GM20431 (cell line): ENCODE data around the gene SMARCC1.

Experiments used
- in situ Hi-C: fragments of 300-500 bp; cut with MseI, MboI; formaldehyde crosslinking; loops from one replicate; pipeline ENCODE4 v1.15.0; 2020; ENCODE audit warnings: low sequenced_read_pairs; ENCODE audit not compliant: unreplicated experiment

The SMARCC1 gene

GRCh38 chr3:47781685-47782445, at the start of gene SMARCC1:
SMARCC1 (minus strand) TSS chr3:47781893; CDS start chr3:47781797, 96 bp downstream.
- in situ Hi-C loops, result no loop called here

GRCh38 chr3:47829482-47829881, 47.8 kb upstream of the SMARCC1 start:
- in situ Hi-C loops, result loop anchor here (25.0 kb wide), 1 partner anchor 333 kb away; no protein-coding TSS in a partner anchor

- in situ Hi-C loops, result loop anchor here (25.0 kb wide), 1 partner anchor 337 kb away; no protein-coding TSS in a partner anchor
These were observed 43.9 kb upstream of the SMARCC1 start for GRCh38 chr3:47825590-47825989.

DNA sequence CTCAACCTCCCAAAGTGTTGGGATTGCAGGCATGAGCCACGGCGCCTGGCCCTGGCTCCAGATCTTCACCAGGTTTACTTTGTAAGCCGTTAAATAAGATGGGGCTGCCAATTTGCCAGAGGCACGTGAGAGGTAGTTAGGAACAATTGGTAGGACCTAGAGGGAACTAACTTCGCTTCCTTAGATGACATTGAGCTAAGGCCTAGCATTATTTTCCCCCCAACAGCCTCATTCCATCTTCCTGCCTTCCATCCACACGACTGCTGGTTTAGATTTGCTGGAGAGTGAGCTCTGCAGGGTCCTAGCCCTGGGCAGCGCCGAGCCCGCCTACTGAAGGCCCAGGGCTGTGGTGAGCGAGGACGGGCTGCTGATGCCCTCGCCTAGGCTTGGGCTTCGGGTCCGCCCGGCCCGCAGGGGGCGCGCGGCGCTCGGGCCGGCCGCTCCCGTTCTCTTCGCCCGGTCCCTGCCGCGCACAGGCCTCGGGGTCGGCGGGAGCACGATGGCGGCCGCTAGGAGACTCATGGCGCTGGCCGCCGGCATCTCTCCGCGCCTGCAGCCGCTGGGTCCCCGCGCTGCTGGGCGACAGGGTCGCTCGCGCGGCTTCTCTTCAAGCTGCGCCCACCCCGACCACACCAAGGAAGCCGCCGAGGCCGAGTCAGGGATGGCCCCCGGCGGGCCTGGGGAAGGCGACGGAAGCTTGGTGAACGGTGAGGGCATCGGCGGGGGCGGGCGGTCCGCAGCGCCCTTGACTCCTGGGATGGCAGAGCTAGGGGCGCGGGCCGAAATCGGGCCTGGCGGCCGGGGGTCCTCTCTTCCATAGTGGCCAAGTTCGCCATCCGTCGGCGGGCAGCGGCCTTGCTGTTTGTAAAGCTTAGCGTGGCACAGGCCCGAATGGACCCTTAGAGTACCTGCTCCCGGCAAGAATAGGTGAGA, 43.1 kb upstream of the SMARCC1 start:
- in situ Hi-C loops, result loop anchor here (25.0 kb wide), 1 partner anchor 337 kb away; no protein-coding TSS in a partner anchor

DNA sequence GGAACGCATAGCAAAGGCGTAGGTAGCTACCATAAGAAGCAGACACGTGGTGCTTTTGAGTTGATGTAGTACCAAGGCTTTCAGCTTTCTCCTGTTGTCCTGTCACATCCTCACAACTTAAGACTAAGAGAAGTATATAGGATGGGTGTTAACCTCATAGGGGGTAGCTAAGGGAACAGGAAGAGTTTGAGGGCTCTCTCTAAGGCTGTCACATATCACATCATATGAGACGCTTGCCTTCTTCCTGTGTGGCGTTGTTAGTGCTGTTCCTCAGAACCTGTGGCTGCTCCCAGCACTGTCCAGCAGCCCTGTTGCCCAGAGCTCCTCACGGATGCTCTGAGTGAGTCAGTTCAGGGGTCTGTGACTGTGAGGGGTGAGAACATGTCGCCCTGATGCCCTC, 35.9 kb upstream of the SMARCC1 start:
- in situ Hi-C loops, result no loop called here

DNA sequence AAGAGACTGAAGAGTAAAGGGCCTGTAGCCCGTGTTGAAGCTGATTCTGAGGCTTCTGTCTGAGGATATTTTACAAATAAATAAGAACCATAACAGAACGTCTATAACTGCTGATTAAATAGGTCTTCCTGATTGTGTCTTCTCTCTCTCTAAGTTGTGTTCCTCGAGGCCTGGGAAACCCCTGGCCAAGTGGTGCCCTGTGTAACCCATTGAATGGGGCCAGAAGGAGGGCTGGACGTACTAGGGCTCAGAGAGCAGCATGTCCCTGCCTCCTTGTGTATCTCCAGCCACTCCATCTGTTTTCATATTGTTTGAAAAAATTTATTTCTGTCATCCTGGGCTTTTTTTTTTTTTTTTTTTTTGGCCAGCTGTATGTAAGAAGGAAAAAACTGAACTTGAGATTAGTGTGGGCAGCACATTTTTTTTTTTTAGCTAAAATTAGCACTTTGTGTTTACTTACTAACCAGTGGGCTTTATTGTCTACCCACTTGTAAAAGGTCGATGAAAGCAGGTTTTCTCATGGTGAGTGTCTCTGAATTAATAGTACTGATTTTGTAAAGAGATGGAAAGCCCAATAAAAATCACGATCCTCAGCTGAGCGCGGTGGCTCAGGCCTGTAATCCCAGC, 32.0 kb upstream of the SMARCC1 start:
- in situ Hi-C loops, result no loop called here

DNA sequence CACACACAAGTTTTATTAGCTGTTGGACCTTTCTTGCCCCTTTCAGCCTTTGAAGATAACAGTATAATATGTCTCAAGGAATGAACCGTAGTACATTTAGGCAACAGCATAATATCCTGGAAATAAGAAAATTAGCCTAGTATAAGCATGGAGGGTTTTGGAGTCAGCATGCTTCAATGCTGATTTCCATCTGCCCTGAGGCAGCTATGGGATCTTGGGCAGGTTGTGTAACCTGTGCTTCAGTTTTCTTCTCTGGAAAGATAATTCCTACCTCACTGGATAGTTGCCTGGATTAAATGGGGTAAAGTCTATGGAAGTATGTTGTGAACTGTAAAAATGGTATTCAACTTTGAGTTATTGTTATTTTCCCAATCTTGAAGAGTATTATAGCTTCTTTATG, 22.9 kb upstream of the SMARCC1 start:
- in situ Hi-C loops, result no loop called here

DNA sequence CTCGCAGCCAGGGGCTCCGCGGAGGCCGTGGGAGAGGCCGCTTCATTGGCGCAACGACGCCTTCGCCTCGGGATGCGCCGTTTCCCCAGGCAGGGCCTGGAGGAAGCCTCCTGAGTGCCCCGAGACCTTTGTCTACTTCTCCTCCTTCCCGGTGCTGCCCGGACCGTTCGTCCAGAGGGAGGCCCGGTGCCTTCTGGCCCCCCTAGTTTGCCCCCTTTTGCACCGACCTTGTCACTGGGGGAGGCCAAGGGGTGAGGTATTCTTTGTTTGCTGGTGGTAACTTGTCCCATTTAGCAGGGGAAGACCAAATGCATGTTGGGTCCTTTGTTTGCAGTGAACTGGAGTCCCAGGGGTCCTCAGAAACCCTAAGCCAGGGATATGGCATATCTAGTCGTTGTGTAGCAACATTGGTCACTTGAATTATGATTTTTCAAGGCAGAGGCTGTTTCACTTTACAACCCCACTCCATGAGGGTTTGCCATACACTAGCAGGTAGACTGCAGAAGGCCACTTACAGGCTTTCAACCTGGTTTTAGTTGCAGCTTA, 21.9 kb upstream of the SMARCC1 start:
- in situ Hi-C loops, result no loop called here

DNA sequence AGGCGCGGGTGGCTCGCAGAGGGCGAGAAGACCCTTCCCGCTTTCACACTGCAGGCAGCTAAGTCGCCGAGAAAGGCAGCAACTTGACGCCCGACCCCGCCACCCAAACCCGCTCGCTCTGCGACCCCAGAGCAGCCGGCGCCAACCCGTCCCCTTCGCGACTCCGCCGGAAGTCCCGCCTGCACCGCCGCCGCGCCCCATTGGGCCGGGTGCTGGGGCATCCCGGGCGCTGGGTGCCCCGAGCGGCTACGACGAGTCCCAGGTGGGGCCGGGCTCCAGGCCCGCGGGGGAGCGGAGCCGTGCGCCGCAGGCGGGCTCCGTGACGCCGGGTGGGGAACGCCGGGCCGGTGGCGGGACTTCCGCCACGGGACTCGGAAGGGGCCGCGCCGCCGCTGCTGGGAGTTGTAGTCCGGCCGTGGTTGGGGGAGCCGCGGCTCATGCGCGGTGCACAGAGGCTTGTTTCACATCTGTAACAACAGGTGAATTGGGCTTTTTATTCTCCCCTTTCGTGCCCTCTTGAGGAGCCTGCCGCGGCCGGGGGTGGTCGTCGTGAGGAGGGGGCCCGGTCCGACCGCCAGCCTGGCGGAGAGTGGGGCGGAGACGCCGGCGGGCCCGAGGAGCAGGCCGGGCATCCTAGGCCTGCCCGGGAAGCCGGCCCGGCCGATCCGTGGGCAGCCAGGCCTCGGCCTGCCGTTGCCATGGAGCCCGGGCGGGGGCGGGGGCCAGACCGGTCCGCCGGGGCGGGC, 21.2 kb upstream of the SMARCC1 start, which contains the start of gene DHX30:
TSS of gene DHX30 (plus strand) at position 405 of the 746 bp plus-strand sequence. CDS start 7,546 bp downstream, outside the sequence.
- in situ Hi-C loops, result no loop called here

GRCh38 chr3:47799733-47800132, 18.0 kb upstream of the SMARCC1 start:
- in situ Hi-C loops, result loop anchor here (10.0 kb wide), 1 partner anchor 275 kb away; no protein-coding TSS in a partner anchor

- in situ Hi-C loops, result loop anchor here (10.0 kb wide), 1 partner anchor 270 kb away; no protein-coding TSS in a partner anchor
These were observed 12.9 kb upstream of the SMARCC1 start for GRCh38 chr3:47794544-47794943.

DNA sequence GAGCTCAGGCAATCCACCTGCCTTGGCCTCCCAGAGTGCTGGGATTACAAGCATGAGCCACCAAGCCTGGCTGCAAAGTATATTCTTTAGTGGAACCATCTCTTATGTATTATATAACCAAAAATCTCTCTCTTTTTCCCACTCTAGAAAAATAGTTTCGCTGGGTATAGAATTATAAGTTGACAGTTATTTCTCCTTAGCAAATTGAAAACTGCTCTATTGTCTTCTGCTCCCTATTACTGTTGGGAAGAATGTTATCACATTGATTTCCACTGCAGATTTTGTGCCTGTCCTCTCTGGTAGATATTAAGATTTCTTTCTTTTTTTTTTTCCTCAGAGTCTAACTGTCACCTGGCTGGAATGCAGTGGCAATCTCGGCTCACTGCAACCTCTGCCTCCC, 11.0 kb upstream of the SMARCC1 start:
- in situ Hi-C loops, result loop anchor here (10.0 kb wide), 1 partner anchor 268 kb away; no protein-coding TSS in a partner anchor

GRCh38 chr3:47791193-47791855, 9.6 kb upstream of the SMARCC1 start:
- in situ Hi-C loops, result loop anchor here (10.0 kb wide), 1 partner anchor 267 kb away; no protein-coding TSS in a partner anchor

DNA sequence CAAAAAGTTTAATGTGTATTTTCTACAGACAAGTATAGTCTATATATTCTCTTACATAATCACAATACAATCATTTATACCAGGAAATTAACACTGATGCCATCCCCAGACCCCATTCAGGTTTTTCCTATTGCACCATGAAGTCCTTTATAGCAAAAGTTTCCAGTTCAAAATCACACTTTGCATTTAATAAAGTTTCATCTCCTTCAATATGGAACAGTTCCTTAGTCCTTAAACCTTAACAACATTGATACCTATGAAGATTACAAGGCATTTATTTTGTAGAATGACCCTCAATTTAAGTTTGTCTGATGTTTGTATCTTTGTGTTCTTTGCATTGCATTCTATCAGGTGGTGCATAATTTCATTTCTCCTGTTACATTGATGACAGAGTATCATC, 2.0 kb upstream of the SMARCC1 start:
- in situ Hi-C loops, result no loop called here

DNA sequence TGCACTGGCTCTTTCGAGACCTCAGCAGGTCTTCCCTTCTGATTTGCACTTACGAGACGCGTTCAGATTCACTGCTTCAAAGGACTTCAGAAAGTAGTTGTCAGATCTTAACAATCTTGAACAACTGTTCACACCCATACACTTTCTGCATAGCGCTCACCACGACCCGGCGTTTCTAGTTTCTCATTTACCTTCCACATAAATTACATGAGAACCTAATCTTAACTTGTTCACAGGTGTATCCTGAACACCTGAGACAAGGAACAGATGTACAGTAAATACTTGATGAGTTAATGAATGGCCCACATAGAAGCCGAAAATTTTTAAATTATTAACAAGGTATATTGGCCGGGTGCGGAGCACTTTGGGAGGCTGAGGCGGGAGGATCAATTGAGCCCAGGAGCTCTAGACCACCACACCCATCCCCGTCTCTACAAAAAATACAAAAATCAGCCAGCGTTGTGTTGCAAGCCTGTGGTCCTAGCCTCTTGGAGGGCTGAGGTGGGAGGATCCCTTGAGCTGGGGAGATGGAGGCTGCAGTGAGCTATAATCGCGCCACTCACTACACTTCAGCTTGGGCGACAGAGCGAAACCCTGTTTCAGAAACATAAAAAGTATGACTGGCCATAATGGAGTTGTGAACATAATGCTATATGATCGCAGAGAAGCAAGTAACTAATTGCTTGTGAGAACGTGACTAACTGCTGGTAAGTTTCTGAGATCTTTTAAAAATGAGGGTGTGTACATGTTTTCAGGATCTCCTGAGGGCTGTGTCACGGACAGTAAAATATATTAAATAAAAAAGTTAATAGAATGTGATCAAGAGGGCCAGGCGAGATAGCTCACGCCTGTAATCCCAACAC, 984 bp upstream of the SMARCC1 start:
- in situ Hi-C loops, result no loop called here

DNA sequence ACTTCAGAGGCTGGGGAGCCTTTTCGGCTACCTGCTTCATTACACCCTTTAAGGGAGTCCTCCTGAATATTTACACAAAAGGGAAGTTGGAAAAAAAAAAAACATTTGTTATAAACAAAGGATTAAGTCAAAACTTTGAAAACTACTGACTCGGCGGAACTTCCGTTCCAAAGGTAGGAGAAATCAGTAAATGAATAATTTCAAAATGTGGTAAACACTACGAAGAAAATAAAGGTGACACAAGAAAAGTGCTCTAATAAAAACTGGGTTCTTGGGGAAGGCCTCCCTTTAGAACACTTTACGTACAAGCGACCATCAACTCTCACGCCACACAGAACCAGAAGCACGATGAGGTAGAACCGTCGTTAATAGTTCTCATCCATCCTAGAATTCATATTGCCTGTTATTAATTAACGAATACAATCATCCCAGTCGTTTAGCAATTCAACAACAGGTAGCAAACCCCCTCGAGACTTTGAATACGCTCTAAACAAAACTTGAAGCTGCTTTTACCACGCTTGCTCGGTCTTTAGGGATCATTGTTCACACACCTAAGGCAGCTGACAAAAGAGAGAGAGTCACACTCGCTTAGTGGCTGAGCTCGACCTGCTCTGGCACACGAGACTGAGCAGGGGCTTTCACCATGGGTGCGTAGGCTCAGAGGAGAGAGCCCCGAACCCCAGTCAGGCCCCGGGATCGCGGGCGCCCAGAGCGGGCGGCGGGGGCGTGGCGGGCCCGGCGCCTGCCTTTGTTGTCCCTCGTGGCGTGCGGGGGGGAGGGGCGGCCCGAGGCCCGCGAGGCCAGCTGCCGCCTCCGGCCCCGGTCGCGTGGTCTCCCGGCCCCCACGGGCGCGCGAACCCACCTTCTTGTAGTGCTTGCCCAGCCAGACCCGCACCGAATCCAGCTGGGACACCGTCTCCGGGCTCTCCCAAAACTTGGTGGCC, 680 bp downstream of the SMARCC1 start:
- in situ Hi-C loops, result no loop called here

GRCh38 chr3:47778746-47779145, 2.9 kb downstream of the SMARCC1 start:
- in situ Hi-C loops, result no loop called here
